Spleen (tissue), 7 donors: ENCODE data around the gene RGS19.

Experiments used
- CTCF ChIP-seq, 11 experiments: fragments of 200-600 bp in 7 of 11; fragments of 450-650 bp in 4 of 11; sonication (generic) in 4 of 11; IDR thresholded peaks in 8 of 11; conservative IDR thresholded peaks in 3 of 11; 1 replicate in 7 of 11; 2 replicates in 4 of 11; pipeline versions ENCODE4 v1.4.0 to v1.8.0; 2016 to 2021; ENCODE audit warnings: antibody characterized with exemption in 11 of 11, inconsistent platforms in 4 of 11, mild to moderate bottlenecking in 1 of 11
- POLR2A ChIP-seq, 3 donors: fragments of 450-650 bp; IDR thresholded peaks; one replicate each; pipeline ENCODE4 v1.5.1; 2017; ENCODE audit warnings: antibody characterized with exemption in 3 of 3, mild to moderate bottlenecking in 1 of 3
- donor health status: DM: no; HTN: no; CAD: no; lungs with moderate emphysema.
- donor health status: DM: no; HTN: no; CAD: no.
- donor health status: DM: no; HTN: no; CAD: no.

GRCh38 chr20:64041040-64041780 is 38.1 kb downstream of the RGS19 start:
- no peak for TF ChIP-seq CTCF (IDR thresholded peaks at IDR 0.05 in 8 of 11, conservative IDR thresholded peaks at IDR 0.05 in 3 of 11)
- no peak for TF ChIP-seq POLR2A (IDR thresholded peaks at IDR 0.05)
